Measurements from ENCODE around the gene MAPK8IP3. TPM values are rescaled to one million over a fixed set of nuclear protein-coding genes. Genes with fewer than 3 reads are reported as not detected.
"Not testable (repeated sequence)": the region's sequence is repeated elsewhere in the genome, so short reads cannot be mapped to it uniquely, and the experiment has no call there.

The MAPK8IP3 gene
- total RNA-seq, 1 donor from 2014 or later = 77.3 TPM

GRCh38 chr16:1701216-1701878 is 4.6 kb upstream of the MAPK8IP3 start:
- Histone ChIP-seq H3K27ac (no peak overlapping the region), H3K4me3 (no peak overlapping the region), H3K9me3 (no peaks in the 10 kb centered on the region), H3K36me3 (peaks cover 49% of the 10 kb centered on the region), H3K4me1 (peaks cover 6% of the 10 kb centered on the region), H3K27me3 (no peaks in the 10 kb centered on the region)
- DNase-seq (no peak), ATAC-seq (no peak)
- intact Hi-C loops (cut with DNase I) = no loop called here
- no peak for TF ChIP-seq CTCF (IDR thresholded peaks at IDR 0.05)

- H3K4me3 ChIP-seq = peak overlapping the region; percentile 98
- DNase-seq; H3K27me3 ChIP-seq; intact Hi-C loops (cut with DNase I); H3K9me3 ChIP-seq: not testable (repeated sequence)
- peak; percentile 17 for ATAC-seq
- peaks cover 23% of the 10 kb centered on the region for H3K4me1 ChIP-seq
- H3K36me3 ChIP-seq = peaks cover 20% of the 10 kb centered on the region
- H3K27ac ChIP-seq = peak overlapping the region; percentile 94
These were observed 689 bp upstream of the MAPK8IP3 start for GRCh38 chr16:1705324-1705687.

- DNase-seq = peak; percentile 75
- ATAC-seq = peak; percentile 36
- Histone ChIP-seq H3K4me1 (peaks cover 23% of the 10 kb centered on the region), H3K27ac (peak overlapping the region; percentile 94), H3K36me3 (peaks cover 9% of the 10 kb centered on the region), H3K27me3 (no peaks in the 10 kb centered on the region), H3K9me3 (no peaks in the 10 kb centered on the region), H3K4me3 (peak overlapping the region; percentile 98)
- no peak for TF ChIP-seq CTCF (IDR thresholded peaks at IDR 0.05)
- intact Hi-C loops (cut with DNase I) = no loop called here
These were observed 594 bp downstream of the MAPK8IP3 start for GRCh38 chr16:1706386-1707192.

GRCh38 chr16:1707193-1707790 is 1.3 kb downstream of the MAPK8IP3 start:
- no peak for TF ChIP-seq CTCF (IDR thresholded peaks at IDR 0.05)
- H3K27ac ChIP-seq = peak overlapping the region; percentile 94
- ATAC-seq = no peak
- intact Hi-C loops (cut with DNase I) = no loop called here
- peaks cover 23% of the 10 kb centered on the region for H3K4me1 ChIP-seq
- H3K27me3 ChIP-seq = no peaks in the 10 kb centered on the region
- peak overlapping the region; percentile 98 for H3K4me3 ChIP-seq
- no peak for DNase-seq
- H3K9me3 ChIP-seq = no peaks in the 10 kb centered on the region
- H3K36me3 ChIP-seq = peaks cover 3% of the 10 kb centered on the region

- no peak overlapping the region for H3K27ac ChIP-seq
- DNase-seq (no peak), ATAC-seq (no peak)
- no peaks in the 10 kb centered on the region for H3K36me3 ChIP-seq
- no peak for TF ChIP-seq CTCF (IDR thresholded peaks at IDR 0.05)
- no peaks in the 10 kb centered on the region for H3K9me3 ChIP-seq
- peaks cover 23% of the 10 kb centered on the region for H3K4me1 ChIP-seq
- no peak overlapping the region for H3K4me3 ChIP-seq
- no peaks in the 10 kb centered on the region for H3K27me3 ChIP-seq
- intact Hi-C loops (cut with DNase I) = no loop called here
These were observed 2.2 kb downstream of the MAPK8IP3 start for GRCh38 chr16:1708083-1708767.

Data from upper lobe of right lung (tissue), 1 donor.